ENCODE data around the gene PDP2. TPM values are rescaled to one million over a fixed set of nuclear protein-coding genes. Genes with fewer than 3 reads are reported as not detected.

PDP2 gene
- total RNA-seq, 1 experiment from 2014 or later, result 28.4 TPM

DNA sequence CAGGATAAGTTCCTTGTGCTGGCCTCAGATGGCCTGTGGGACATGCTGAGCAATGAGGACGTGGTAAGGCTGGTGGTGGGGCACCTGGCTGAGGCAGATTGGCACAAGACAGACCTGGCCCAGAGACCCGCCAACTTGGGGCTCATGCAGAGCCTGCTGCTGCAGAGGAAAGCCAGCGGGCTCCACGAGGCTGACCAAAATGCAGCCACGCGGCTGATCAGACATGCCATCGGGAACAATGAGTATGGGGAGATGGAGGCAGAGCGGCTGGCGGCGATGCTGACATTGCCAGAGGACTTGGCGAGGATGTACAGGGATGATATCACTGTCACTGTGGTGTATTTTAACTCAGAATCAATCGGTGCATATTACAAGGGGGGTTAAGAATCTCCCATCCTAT lies 5.2 kb downstream of the PDP2 start:
- POLR2A ChIA-PET, result no interaction called here

GRCh38 chr16:66886321-66886720 lies 6.0 kb downstream of the PDP2 start:
- H3K36me3 Mint-ChIP-seq, result peaks cover 22% of the 10 kb centered on the region

More for the DNA sequence above, 5.2 kb downstream of the PDP2 start:
- CTCF ChIA-PET, result interaction anchor here (1.1 to 1.5 kb wide), 3 partner anchors 10 to 40 kb away, joined by 3 to 5 read pairs (median 3); no protein-coding TSS in a partner anchor
- peaks cover 22% of the 10 kb centered on the region for H3K36me3 Mint-ChIP-seq
- ATAC-seq (no peak), DNase-seq (ENCODE audit: low spot score) (no peak)
- no peaks in the 10 kb centered on the region for H3K27me3 Mint-ChIP-seq (ENCODE audit: low read depth)
- peaks cover 19% of the 10 kb centered on the region for H3K4me1 Mint-ChIP-seq
- H3K27ac Mint-ChIP-seq, result 0 out of 2 replicates have a peak overlapping the region, but pooled peaks have one; percentile 15
- no peak overlapping the region for H3K4me3 Mint-ChIP-seq
- TF ChIP-seq NR2C2 (CRISPR knock-in tag; IDR thresholded peaks at IDR 0.05), result no peak
- TF ChIP-seq ZNF416 (CRISPR knock-in tag; IDR thresholded peaks at IDR 0.05), result no peak
- no peak for TF ChIP-seq ATF3 (CRISPR knock-in tag; conservative IDR thresholded peaks at IDR 0.05)
- no peak for TF ChIP-seq TEAD4 (CRISPR knock-in tag; IDR thresholded peaks at IDR 0.05)
- no peak for TF ChIP-seq KAT7 (CRISPR knock-in tag; IDR thresholded peaks at IDR 0.05; ENCODE audit: borderline replicate concordance)
- no peaks in the 10 kb centered on the region for H3K9me3 Mint-ChIP-seq

More at GRCh38 chr16:66886321-66886720, 6.0 kb downstream of the PDP2 start:
- H3K27ac Mint-ChIP-seq, result no peak overlapping the region
- CTCF ChIA-PET, result interaction anchor here (0.8 to 1.6 kb wide), 5 partner anchors 9 to 40 kb away, joined by 3 to 5 read pairs (median 3); no protein-coding TSS in a partner anchor
- POLR2A ChIA-PET, result no interaction called here
- TF ChIP-seq ATF1 (CRISPR knock-in tag; IDR thresholded peaks at IDR 0.05) (no peak), NR1H2 (CRISPR knock-in tag; IDR thresholded peaks at IDR 0.05) (no peak), OVOL2 (CRISPR knock-in tag; IDR thresholded peaks at IDR 0.05; ENCODE audit: borderline replicate concordance) (no peak), ZNF121 (CRISPR knock-in tag; IDR thresholded peaks at IDR 0.05) (no peak), FOXP4 (CRISPR knock-in tag; IDR thresholded peaks at IDR 0.05) (no peak), ZMAT4 (CRISPR knock-in tag; IDR thresholded peaks at IDR 0.05) (no peak)
- TF ChIP-seq, protein P1, sequence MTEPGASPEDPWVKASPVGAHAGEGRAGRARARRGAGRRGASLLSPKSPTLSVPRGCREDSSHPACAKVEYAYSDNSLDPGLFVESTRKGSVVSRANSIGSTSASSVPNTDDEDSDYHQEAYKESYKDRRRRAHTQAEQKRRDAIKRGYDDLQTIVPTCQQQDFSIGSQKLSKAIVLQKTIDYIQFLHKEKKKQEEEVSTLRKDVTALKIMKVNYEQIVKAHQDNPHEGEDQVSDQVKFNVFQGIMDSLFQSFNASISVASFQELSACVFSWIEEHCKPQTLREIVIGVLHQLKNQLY (CRISPR knock-in tag; IDR thresholded peaks at IDR 0.05), result no peak
- TF ChIP-seq, protein P2, sequence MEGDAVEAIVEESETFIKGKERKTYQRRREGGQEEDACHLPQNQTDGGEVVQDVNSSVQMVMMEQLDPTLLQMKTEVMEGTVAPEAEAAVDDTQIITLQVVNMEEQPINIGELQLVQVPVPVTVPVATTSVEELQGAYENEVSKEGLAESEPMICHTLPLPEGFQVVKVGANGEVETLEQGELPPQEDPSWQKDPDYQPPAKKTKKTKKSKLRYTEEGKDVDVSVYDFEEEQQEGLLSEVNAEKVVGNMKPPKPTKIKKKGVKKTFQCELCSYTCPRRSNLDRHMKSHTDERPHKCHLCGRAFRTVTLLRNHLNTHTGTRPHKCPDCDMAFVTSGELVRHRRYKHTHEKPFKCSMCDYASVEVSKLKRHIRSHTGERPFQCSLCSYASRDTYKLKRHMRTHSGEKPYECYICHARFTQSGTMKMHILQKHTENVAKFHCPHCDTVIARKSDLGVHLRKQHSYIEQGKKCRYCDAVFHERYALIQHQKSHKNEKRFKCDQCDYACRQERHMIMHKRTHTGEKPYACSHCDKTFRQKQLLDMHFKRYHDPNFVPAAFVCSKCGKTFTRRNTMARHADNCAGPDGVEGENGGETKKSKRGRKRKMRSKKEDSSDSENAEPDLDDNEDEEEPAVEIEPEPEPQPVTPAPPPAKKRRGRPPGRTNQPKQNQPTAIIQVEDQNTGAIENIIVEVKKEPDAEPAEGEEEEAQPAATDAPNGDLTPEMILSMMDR (IDR thresholded peaks at IDR 0.05), result no peak
- TF ChIP-seq, protein P3, sequence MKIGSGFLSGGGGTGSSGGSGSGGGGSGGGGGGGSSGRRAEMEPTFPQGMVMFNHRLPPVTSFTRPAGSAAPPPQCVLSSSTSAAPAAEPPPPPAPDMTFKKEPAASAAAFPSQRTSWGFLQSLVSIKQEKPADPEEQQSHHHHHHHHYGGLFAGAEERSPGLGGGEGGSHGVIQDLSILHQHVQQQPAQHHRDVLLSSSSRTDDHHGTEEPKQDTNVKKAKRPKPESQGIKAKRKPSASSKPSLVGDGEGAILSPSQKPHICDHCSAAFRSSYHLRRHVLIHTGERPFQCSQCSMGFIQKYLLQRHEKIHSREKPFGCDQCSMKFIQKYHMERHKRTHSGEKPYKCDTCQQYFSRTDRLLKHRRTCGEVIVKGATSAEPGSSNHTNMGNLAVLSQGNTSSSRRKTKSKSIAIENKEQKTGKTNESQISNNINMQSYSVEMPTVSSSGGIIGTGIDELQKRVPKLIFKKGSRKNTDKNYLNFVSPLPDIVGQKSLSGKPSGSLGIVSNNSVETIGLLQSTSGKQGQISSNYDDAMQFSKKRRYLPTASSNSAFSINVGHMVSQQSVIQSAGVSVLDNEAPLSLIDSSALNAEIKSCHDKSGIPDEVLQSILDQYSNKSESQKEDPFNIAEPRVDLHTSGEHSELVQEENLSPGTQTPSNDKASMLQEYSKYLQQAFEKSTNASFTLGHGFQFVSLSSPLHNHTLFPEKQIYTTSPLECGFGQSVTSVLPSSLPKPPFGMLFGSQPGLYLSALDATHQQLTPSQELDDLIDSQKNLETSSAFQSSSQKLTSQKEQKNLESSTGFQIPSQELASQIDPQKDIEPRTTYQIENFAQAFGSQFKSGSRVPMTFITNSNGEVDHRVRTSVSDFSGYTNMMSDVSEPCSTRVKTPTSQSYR (CRISPR knock-in tag; IDR thresholded peaks at IDR 0.05), result no peak
- TF ChIP-seq, protein P4, sequence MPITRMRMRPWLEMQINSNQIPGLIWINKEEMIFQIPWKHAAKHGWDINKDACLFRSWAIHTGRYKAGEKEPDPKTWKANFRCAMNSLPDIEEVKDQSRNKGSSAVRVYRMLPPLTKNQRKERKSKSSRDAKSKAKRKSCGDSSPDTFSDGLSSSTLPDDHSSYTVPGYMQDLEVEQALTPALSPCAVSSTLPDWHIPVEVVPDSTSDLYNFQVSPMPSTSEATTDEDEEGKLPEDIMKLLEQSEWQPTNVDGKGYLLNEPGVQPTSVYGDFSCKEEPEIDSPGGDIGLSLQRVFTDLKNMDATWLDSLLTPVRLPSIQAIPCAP (CRISPR knock-in tag; IDR thresholded peaks at IDR 0.05), result no peak
- TF ChIP-seq, protein P5, sequence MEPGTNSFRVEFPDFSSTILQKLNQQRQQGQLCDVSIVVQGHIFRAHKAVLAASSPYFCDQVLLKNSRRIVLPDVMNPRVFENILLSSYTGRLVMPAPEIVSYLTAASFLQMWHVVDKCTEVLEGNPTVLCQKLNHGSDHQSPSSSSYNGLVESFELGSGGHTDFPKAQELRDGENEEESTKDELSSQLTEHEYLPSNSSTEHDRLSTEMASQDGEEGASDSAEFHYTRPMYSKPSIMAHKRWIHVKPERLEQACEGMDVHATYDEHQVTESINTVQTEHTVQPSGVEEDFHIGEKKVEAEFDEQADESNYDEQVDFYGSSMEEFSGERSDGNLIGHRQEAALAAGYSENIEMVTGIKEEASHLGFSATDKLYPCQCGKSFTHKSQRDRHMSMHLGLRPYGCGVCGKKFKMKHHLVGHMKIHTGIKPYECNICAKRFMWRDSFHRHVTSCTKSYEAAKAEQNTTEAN (CRISPR knock-in tag; IDR thresholded peaks at IDR 0.05), result no peak
- H3K4me1 Mint-ChIP-seq, result peaks cover 19% of the 10 kb centered on the region
- no peak for ATAC-seq
- DNase-seq (ENCODE audit: low spot score), result no peak
- H3K4me3 Mint-ChIP-seq, result no peak overlapping the region
- no peaks in the 10 kb centered on the region for H3K27me3 Mint-ChIP-seq (ENCODE audit: low read depth)
- H3K9me3 Mint-ChIP-seq, result no peaks in the 10 kb centered on the region

Data from WTC11 (cell line).